Motor neuron (in vitro differentiated cells): Measurements from ENCODE around the gene BMP4. TPM values are rescaled to one million over a fixed set of nuclear protein-coding genes. Genes with fewer than 3 reads are reported as not detected.

Experiments
- ATAC-seq, 8 experiments: fragments of 200-7000 bp; cut with Tn5 transposase; replicated peaks in 6 of 8; 2 replicates each; pipeline ENCODE4 v1.8.0; 2021; ENCODE audit warnings: mild to moderate bottlenecking in 8 of 8, moderate library complexity in 8 of 8
- H3K27ac ChIP-seq, 2 donors: fragments of 250-450 bp; sonication (Bioruptor Pico); 2 replicates each; pipeline ENCODE4 v1.9.0; 2021; ENCODE audit warnings: antibody characterized with exemption in 2 of 2, mild to moderate bottlenecking in 2 of 2, moderate library complexity in 1 of 2
- H3K4me1 ChIP-seq, 2 donors: fragments of 250-450 bp; sonication (Bioruptor Pico); replicated peaks in 1 of 2; 2 replicates each; pipeline ENCODE4 v1.6.1; 2021; ENCODE audit warnings: antibody characterized with exemption in 2 of 2, mild to moderate bottlenecking in 2 of 2, moderate library complexity in 1 of 2
- H3K4me3 ChIP-seq, 5 donors: fragments of 250-450 bp; sonication (Bioruptor Pico); 2 replicates each; pipeline ENCODE4 v1.9.0; 2021; ENCODE audit warnings: antibody characterized with exemption in 5 of 5, mild to moderate bottlenecking in 5 of 5, moderate library complexity in 4 of 5
- WGBS, 10 experiments: fragments of 450-650 bp; shearing (Covaris generic); methylation state at CpG; one replicate each; pipeline ENCODE4 v1.0.0; 2022; 5-methylcytosine and 5-hydroxymethylcytosine counted together
- in situ Hi-C, 9 experiments: fragments of 400-800 bp; cut with MboI; loops; one replicate each; pipeline ENCODE4 v1.15.0; 2021; ENCODE audit warnings: low sequenced_read_pairs in 9 of 9, low pct_unique_long_range_greater_than_20kb in 2 of 9; ENCODE audit not compliant: unreplicated experiment in 9 of 9
- total RNA-seq, 8 experiments: library from RNA; unstranded; fragments of 300-600 nt; gene quantifications; 2 replicates each; pipeline versions ENCODE4 v1.2.3 to v1.2.4, GENCODE V29; 2022

The BMP4 gene
- total RNA-seq, 8 experiments from 2014 or later = 0.46 to 26.0 (median 2.4) TPM

DNA sequence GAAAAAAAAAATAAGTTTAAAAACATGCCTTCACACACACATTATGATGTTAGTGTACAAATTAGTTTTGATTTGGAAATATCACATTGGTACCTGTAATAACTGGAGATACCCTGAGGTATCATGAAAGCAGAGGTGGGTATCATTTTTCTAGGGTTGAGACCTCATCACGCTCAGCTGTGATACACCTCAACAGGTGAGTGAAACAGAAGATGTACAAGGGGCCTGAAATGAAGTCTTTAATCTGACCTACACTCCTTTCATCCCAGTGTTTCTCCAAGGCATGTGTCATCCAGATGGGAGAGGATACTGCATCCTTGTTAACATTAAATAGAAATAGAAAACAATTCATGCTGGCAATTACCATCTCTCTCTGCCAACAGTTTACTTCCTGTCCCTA is 7.4 kb downstream of the BMP4 start:
- in situ Hi-C loops = no loop called here
- Histone ChIP-seq H3K4me1 (peaks cover 0 to 8% of the 10 kb centered on the region in 2 donors), H3K4me3 (no peak overlapping the region), H3K27ac (no peak overlapping the region)
- WGBS, 10 experiments = 60 to 100% (median 86%) methylated on average over 1 of the region's 1 CpG; no CpG with 5 or more reads in 5 of the 10 experiments
- no peak for ATAC-seq

DNA sequence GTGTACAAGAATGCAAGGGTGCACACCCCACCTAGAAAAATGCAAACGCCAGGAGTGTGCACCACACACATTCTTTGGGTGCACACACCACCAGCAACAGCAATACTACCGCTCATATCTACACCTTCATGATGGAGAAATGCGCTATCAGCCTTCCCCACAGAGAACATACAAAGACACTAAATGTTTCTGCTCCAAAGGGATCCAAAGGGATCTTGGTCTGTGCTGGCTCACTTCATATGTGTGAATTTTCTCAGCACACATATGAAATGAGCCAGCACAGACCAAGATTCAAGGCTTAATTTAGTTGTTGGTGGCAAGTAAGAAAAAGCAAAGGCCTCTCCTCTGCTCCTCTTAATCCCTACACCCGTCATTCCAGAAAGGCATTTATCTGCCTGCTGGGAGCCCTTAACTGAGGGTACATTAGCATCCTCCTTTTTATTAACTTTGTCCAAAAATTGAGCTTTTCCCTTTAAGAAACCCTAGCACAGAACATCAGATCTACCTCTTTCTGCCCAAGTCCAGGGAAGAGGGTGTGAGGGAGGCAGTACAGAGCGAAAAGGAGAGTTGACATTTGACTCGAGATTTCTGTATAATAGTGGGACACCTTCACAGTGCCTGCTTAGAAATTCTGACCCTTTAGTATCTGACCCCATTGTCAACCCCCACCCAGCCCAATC is 8.3 kb downstream of the BMP4 start:
- WGBS, 10 experiments = 47 to 100% (median 73%) methylated on average over 1 to 6 of the region's 6 CpGs; no CpG with 5 or more reads in 1 of the 10 experiments
- in situ Hi-C loops = no loop called here
- Histone ChIP-seq H3K4me3 (no peak overlapping the region), H3K4me1 (peaks cover 3 to 8% of the 10 kb centered on the region in 2 donors), H3K27ac (no peak overlapping the region)
- ATAC-seq = no peak

DNA sequence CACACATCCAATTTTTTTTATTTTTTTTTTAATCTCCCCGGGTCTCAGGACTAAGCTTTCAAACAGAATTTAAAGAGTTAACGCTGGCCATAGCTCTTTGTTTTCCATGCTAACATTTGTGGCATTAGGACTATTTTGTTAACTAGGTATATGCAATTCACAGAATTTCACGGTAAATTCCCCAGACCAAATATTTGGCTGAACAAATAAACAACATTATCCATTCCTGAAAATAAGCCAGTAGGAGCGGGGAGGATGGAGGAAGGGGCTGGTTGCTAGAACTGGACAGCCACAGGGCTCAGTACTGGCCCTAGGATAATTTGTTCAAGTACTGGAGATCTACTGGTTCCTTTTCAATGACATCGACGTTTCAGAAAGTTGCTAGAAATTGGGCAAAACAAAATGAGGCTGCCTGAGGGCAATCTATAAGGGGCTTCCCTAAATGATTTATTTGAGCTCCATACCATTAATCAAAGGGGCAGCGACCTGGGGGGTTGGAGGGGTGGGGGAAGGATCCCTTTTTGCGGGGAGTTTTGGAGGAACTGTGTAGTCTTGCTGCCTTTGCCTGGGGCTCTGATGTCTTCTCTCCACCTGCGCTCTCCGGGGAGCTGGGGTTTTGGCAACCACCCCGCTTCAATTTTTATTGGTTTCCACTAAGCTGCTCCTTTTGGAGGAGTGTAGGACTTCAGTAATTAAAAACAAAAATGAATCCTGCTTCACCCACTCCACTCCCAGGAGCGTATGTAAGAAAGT is 9.0 kb downstream of the BMP4 start:
- in situ Hi-C loops = no loop called here
- no peak overlapping the region for H3K27ac ChIP-seq
- H3K4me1 ChIP-seq = peaks cover 6 to 8% of the 10 kb centered on the region in 2 donors
- peak in 1 of 8 experiments; percentile 63 for ATAC-seq
- no peak overlapping the region for H3K4me3 ChIP-seq
- 10 to 67% (median 38%) methylated on average over 1 to 9 of the region's 12 CpGs; no CpG with 5 or more reads in 1 of the 10 experiments for WGBS, 10 experiments

DNA sequence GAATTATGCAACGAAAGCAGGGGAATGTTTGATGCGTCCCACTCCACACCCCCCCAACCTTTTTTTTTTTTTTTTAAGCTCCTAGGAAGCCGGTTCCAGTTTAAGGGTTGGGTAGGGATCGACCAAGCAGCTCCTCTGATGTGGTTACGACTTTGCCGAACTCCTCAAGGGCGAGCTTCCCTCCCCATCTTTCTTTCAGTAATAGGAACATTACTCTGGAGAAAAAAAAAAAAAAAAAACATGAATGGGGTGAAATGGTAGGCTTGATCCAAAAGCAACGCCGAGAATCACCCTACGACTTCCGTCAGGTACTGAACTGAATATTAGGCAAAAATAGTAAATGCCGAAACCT is 9.6 kb downstream of the BMP4 start:
- Histone ChIP-seq H3K4me3 (peak overlapping the region in 4 of 5 donors; percentile 14 to 26 (median 22)), H3K4me1 (peaks cover 6 to 8% of the 10 kb centered on the region in 2 donors), H3K27ac (no peak overlapping the region)
- in situ Hi-C loops = no loop called here
- ATAC-seq = peak in 3 of 8 experiments; percentile 35 to 49 (median 39)
- 0 to 85% (median 59%) methylated on average over 2 to 12 of the region's 12 CpGs; no CpG with 5 or more reads in 1 of the 10 experiments for WGBS, 10 experiments

DNA sequence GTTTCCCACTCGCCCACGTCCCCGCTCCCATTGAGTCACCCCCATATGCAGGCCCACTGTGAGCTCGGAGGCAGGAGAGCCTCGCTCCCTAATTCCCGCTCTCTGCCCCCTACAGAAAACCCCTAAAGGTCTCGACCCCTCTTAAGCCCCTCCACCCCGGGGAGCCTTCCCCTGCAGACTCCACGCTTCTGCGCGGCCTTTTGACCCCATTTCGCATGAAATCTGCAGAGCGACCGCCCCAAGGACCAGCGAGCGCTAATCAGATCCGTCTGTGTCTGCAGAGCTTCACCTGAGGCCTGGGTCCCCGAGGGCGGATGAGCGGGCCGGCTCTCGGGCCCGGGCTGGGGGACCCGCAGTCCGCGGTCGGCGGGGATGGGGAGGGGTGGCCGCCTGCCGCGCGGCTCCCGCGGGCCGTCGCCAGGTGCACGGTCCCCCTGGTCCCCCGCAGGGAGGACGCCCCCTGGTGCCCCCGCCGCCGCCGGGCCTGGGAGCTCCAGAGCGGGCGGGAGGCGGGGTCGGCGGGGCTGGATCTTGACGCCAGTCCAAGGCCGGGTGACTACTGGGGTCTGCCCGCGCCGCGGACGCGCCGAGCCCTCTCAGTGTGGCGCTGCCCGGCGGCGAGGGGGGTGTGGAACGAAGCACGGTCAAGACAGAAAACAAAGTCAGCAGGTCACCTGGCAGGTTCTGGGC is 10.1 kb downstream of the BMP4 start:
- H3K27ac ChIP-seq = no peak overlapping the region
- H3K4me3 ChIP-seq = peak overlapping the region; percentile 14 to 26 (median 19)
- in situ Hi-C loops = no loop called here
- peak in 5 of 8 experiments; percentile 60 to 91 (median 80) for ATAC-seq
- peaks cover 3 to 6% of the 10 kb centered on the region in 2 donors for H3K4me1 ChIP-seq
- WGBS, 10 experiments = 8 to 92% (median 60%) methylated on average over 2 to 6 of the region's 63 CpGs; no CpG with 5 or more reads in 5 of the 10 experiments

- in situ Hi-C loops = no loop called here
- 38 to 100% (median 87%) methylated on average over 1 to 5 of the region's 14 CpGs; no CpG with 5 or more reads in 4 of the 10 experiments for WGBS, 10 experiments
- Histone ChIP-seq H3K27ac (no peak overlapping the region), H3K4me1 (peaks cover 3 to 6% of the 10 kb centered on the region in 2 donors), H3K4me3 (no peak overlapping the region)
- no peak for ATAC-seq
These were observed 10.6 kb downstream of the BMP4 start for GRCh38 chr14:53946071-53946403.

GRCh38 chr14:53943751-53944083 is 12.9 kb downstream of the BMP4 start:
- in situ Hi-C loops = no loop called here
- Histone ChIP-seq H3K27ac (no peak overlapping the region), H3K4me1 (peaks cover 3 to 6% of the 10 kb centered on the region in 2 donors), H3K4me3 (no peak overlapping the region)
- 0 to 75% (median 45%) methylated on average over 1 to 2 of the region's 2 CpGs; no CpG with 5 or more reads in 1 of the 10 experiments for WGBS, 10 experiments
- no peak for ATAC-seq

- Histone ChIP-seq H3K27ac (no peak overlapping the region), H3K4me3 (no peak overlapping the region), H3K4me1 (peaks cover 3 to 6% of the 10 kb centered on the region in 2 donors)
- ATAC-seq = no peak
- 4 to 68% (median 25%) methylated on average over 1 to 8 of the region's 8 CpGs; no CpG with 5 or more reads in 1 of the 10 experiments for WGBS, 10 experiments
- in situ Hi-C loops = no loop called here
These were observed 13.5 kb downstream of the BMP4 start for GRCh38 chr14:53942970-53943750.

GRCh38 chr14:53938136-53938837 is 18.3 kb downstream of the BMP4 start:
- in situ Hi-C loops = no loop called here
- ATAC-seq = peak in 3 of 8 experiments; percentile 45 to 63 (median 58)
- Histone ChIP-seq H3K4me3 (no peak overlapping the region), H3K4me1 (peaks cover 0 to 3% of the 10 kb centered on the region in 2 donors), H3K27ac (no peak overlapping the region)
- 74 to 100% (median 92%) methylated on average over 1 to 7 of the region's 7 CpGs; no CpG with 5 or more reads in 1 of the 10 experiments for WGBS, 10 experiments

DNA sequence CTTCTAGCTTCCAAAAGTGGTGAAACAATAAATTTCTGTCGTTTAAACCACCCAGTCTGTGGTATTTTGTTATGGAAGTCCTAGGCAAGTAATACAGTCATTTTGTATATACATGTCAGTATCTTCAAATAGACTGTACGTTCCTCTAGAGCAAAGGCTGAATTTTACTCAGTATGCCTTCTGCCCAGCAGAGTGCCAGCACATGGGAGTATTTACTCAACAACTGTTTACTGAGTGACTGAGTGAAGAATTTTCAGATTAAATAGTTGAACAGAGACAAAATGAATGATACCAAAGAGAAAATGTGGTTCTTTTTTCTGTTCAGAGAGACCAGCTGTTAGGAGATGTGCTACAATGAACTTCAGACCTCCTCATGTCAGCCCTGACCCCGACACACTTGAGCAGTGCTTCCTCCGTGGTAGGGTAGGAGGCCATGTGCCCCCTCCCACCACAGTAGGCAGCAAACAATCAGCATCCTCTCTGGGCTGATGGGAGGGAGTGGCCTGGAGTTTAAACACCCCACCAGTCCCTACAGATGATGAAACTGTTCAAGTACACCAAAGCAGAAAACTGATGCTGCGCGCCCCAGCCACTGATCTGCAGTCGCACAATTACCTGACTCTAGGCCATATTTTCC is 21.7 kb downstream of the BMP4 start:
- Histone ChIP-seq H3K27ac (no peak overlapping the region), H3K4me1 (no peaks in the 10 kb centered on the region), H3K4me3 (no peak overlapping the region)
- ATAC-seq = no peak
- 0 to 100% (median 58%) methylated on average over 1 to 6 of the region's 7 CpGs for WGBS, 10 experiments
- in situ Hi-C loops = no loop called here

DNA sequence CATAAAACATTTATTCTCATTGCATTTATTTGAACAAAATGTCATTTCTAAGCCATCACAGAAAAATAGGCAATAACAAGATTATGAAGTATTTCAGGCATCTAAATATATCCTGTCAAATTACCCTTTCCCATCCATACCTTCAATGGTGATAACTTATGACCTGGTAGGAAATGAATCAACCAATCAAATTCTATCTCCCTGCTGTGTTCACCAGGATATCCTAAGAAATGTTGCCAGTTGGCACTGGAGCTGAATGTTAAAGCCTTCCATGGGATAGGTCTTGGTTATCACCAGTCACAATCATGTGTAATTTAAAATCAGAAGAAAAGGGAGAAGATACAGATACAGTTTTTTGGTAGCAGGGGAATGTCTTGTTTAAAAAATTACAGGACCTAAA is 23.7 kb downstream of the BMP4 start:
- Histone ChIP-seq H3K4me1 (no peaks in the 10 kb centered on the region), H3K4me3 (no peak overlapping the region), H3K27ac (no peak overlapping the region)
- in situ Hi-C loops = no loop called here
- ATAC-seq = no peak
